Stimulated activated CD8-positive, alpha-beta memory T cell treated with anti-CD3 and anti-CD28 coated beads, Interleukin-15, amount 100 ng/mL, for 24 hours (primary cell): ENCODE data around the gene TERT.

Experiments
- DNase-seq: peaks from one replicate; pipeline ENCODE4 v3.0.0-alpha.2; 2020; ENCODE audit warnings: low read depth

Gene TERT

GRCh38 chr5:1318659-1319251 lies 23.9 kb upstream of the TERT start:
- DNase-seq = no peak

GRCh38 chr5:1317921-1318565 lies 23.2 kb upstream of the TERT start:
- no peak for DNase-seq

- no peak for DNase-seq
These were observed 21.9 kb upstream of the TERT start for GRCh38 chr5:1316588-1317340.

GRCh38 chr5:1315709-1316587 lies 21.1 kb upstream of the TERT start:
- no peak for DNase-seq

GRCh38 chr5:1315018-1315708 lies 20.3 kb upstream of the TERT start:
- no peak for DNase-seq

- no peak for DNase-seq
These were observed 19.7 kb upstream of the TERT start for GRCh38 chr5:1314564-1314982.

- DNase-seq = no peak
These were observed 18.3 kb upstream of the TERT start for GRCh38 chr5:1312993-1313833.

GRCh38 chr5:1312206-1312605 lies 17.3 kb upstream of the TERT start:
- DNase-seq = no peak

GRCh38 chr5:1311439-1312055 lies 16.7 kb upstream of the TERT start:
- no peak for DNase-seq

GRCh38 chr5:1310118-1310517 lies 15.2 kb upstream of the TERT start:
- no peak for DNase-seq

GRCh38 chr5:1304033-1304432 lies 9.2 kb upstream of the TERT start:
- no peak for DNase-seq

- DNase-seq = no peak
These were observed 7.4 kb upstream of the TERT start for GRCh38 chr5:1302258-1302657.

- no peak for DNase-seq
These were observed 5.8 kb upstream of the TERT start for GRCh38 chr5:1300581-1301083.

- DNase-seq = no peak
These were observed 5.1 kb upstream of the TERT start for GRCh38 chr5:1299961-1300360.

GRCh38 chr5:1299511-1299850 lies 4.6 kb upstream of the TERT start:
- DNase-seq = no peak

- DNase-seq = no peak
These were observed 4.0 kb upstream of the TERT start for GRCh38 chr5:1298723-1299510.

- no peak for DNase-seq
These were observed 3.2 kb upstream of the TERT start for GRCh38 chr5:1298067-1298551.

- DNase-seq = no peak
These were observed 2.4 kb upstream of the TERT start for GRCh38 chr5:1297243-1297642.

- no peak for DNase-seq
These were observed 776 bp upstream of the TERT start for GRCh38 chr5:1295650-1296037.
